Caco-2 (cell line): ENCODE measurements around the gene C16orf92. TPM values are rescaled to one million over a fixed set of nuclear protein-coding genes. Genes with fewer than 3 reads are reported as not detected.

Experiments used
- BruUV-seq: library from RNA; stranded (reverse); fragments of 400-500 nt; replicated peaks from 2 replicates; lab custom pipeline; 2021; lab: Mats Ljungman, UMichigan
- CTCF ChIA-PET: fragments of 300-600 bp; sonication (Branson Sonifier 250); formaldehyde crosslinking; loops from one replicate; lab custom pipeline; 2022; ENCODE audit warnings: antibody characterized with exemption; lab: Charles Lee
- POLR2A ChIA-PET: fragments of 300-600 bp; sonication (Branson Sonifier 250); formaldehyde crosslinking; loops from one replicate; lab custom pipeline; 2022; ENCODE audit warnings: antibody characterized with exemption; lab: Charles Lee
- DNase-seq, 2 experiments: peaks; one replicate each; pipeline versions ENCODE4 v3.0.0 to v3.0.0-alpha.2; 2020 to 2022
- H3K27me3 ChIP-seq: replicated peaks from 2 replicates; pipeline ENCODE4 v1.6.0; 2011; ENCODE audit warnings: low read length; ENCODE audit not compliant: control insufficient read depth, insufficient read depth
- H3K36me3 ChIP-seq: 2 replicates; pipeline ENCODE4 v1.5.1; 2011; ENCODE audit warnings: low read length; ENCODE audit not compliant: control insufficient read depth, insufficient read depth
- H3K4me1 ChIP-seq: fragments of 250-450 bp; sonication (Bioruptor Pico); 2 replicates; pipeline ENCODE4 v1.5.1; 2020; ENCODE audit warnings: mild to moderate bottlenecking
- H3K4me3 ChIP-seq: 2 replicates; pipeline ENCODE4 v1.5.1; 2011; ENCODE audit warnings: low read depth, mild to moderate bottlenecking, control low read depth, low read length
- H3K9me3 ChIP-seq: fragments of 250-450 bp; sonication (Bioruptor Pico); 2 replicates; pipeline ENCODE4 v1.5.1; 2020; ENCODE audit warnings: mild to moderate bottlenecking, moderate library complexity
- H3K27ac Mint-ChIP-seq: one replicate; pipeline ENCODE4 v1.8.0; 2022; ENCODE audit warnings: mixed read lengths; ENCODE audit not compliant: unreplicated experiment
- H3K27me3 Mint-ChIP-seq: one replicate; pipeline ENCODE4 v1.8.0; 2022; ENCODE audit warnings: mixed read lengths; ENCODE audit not compliant: insufficient read depth, unreplicated experiment
- H3K36me3 Mint-ChIP-seq: one replicate; pipeline ENCODE4 v1.8.0; 2022; ENCODE audit warnings: mild to moderate bottlenecking, mixed read lengths; ENCODE audit not compliant: insufficient read depth, unreplicated experiment
- H3K4me1 Mint-ChIP-seq: one replicate; pipeline ENCODE4 v1.8.0; 2022; ENCODE audit warnings: low read depth, mixed read lengths; ENCODE audit not compliant: unreplicated experiment
- H3K4me3 Mint-ChIP-seq: one replicate; pipeline ENCODE4 v1.8.0; 2022; ENCODE audit warnings: mild to moderate bottlenecking, moderate library complexity, mixed read lengths; ENCODE audit not compliant: unreplicated experiment
- H3K9me3 Mint-ChIP-seq: one replicate; pipeline ENCODE4 v1.8.0; 2022; ENCODE audit warnings: mixed read lengths; ENCODE audit not compliant: unreplicated experiment
- CTCF ChIP-seq, 2 experiments: fragments of 200-600 bp in 1 of 2; IDR thresholded peaks; 1 replicate in 1 of 2; 2 replicates in 1 of 2; pipeline versions ENCODE4 v1.5.1 to v1.8.0; 2011 to 2022; ENCODE audit warnings: antibody characterized with exemption in 1 of 2, control low read depth in 1 of 2, inconsistent platforms in 1 of 2, low read depth in 1 of 2, low read length in 1 of 2, mild to moderate bottlenecking in 1 of 2, moderate library complexity in 1 of 2; ENCODE audit not compliant: insufficient read depth in 1 of 2, severe bottlenecking in 1 of 2, unreplicated experiment in 1 of 2
- intact Hi-C: fragments of 100-400 bp; cut with micrococcal nuclease; formaldehyde crosslinking; loops from one replicate; pipeline ENCODE4 v1.10.0; 2022; ENCODE audit not compliant: unreplicated experiment
- total RNA-seq: library from RNA; stranded (reverse); gene quantifications from 2 replicates; pipeline ENCODE4 v1.2.3, GENCODE V29; 2022

C16orf92 gene
- total RNA-seq, 1 experiment from 2014 or later, result not detected

GRCh38 chr16:30006095-30006473 is 16.9 kb upstream of the C16orf92 start:
- Mint-ChIP-seq H3K27ac (no peak overlapping the region), H3K36me3 (peaks cover 18% of the 10 kb centered on the region), H3K4me1 (no peaks in the 10 kb centered on the region), H3K4me3 (no peak overlapping the region), H3K9me3 (no peaks in the 10 kb centered on the region), H3K27me3 (no peaks in the 10 kb centered on the region)
- ChIA-PET CTCF (interaction anchor here (0.5 to 2.4 kb wide), 3 partner anchors 33 to 106 kb away, joined by 3 to 9 read pairs (median 5); partner anchors contain the start of genes ASPHD1, KCTD13, SEZ6L2 and TAOK2), POLR2A (no interaction called here)
- BruUV-seq, result no TSS peak
- intact Hi-C loops, result no loop called here
- Histone ChIP-seq H3K4me3 (no peak overlapping the region), H3K4me1 (no peaks in the 10 kb centered on the region), H3K27me3 (no peaks in the 10 kb centered on the region), H3K36me3 (no peaks in the 10 kb centered on the region), H3K9me3 (no peaks in the 10 kb centered on the region)
- no peak for TF ChIP-seq CTCF (IDR thresholded peaks at IDR 0.05; ENCODE audit: insufficient read depth in 1 of 2, low read depth in 1 of 2, low read length in 1 of 2, severe bottlenecking in 1 of 2, unreplicated experiment in 1 of 2)
- DNase-seq, result no peak

GRCh38 chr16:30006659-30007377 is 16.2 kb upstream of the C16orf92 start:
- H3K4me3 ChIP-seq, result no peak overlapping the region
- no TSS peak for BruUV-seq
- Mint-ChIP-seq H3K4me3 (no peak overlapping the region), H3K9me3 (no peaks in the 10 kb centered on the region), H3K4me1 (no peaks in the 10 kb centered on the region), H3K36me3 (peaks cover 15% of the 10 kb centered on the region), H3K27ac (no peak overlapping the region), H3K27me3 (no peaks in the 10 kb centered on the region)
- H3K9me3 ChIP-seq, result no peaks in the 10 kb centered on the region
- POLR2A ChIA-PET, result no interaction called here
- no peaks in the 10 kb centered on the region for H3K36me3 ChIP-seq
- no peak for TF ChIP-seq CTCF (IDR thresholded peaks at IDR 0.05; ENCODE audit: insufficient read depth in 1 of 2, low read depth in 1 of 2, low read length in 1 of 2, severe bottlenecking in 1 of 2, unreplicated experiment in 1 of 2)
- H3K4me1 ChIP-seq, result no peaks in the 10 kb centered on the region
- CTCF ChIA-PET, result no interaction called here
- no peak for DNase-seq
- H3K27me3 ChIP-seq, result no peaks in the 10 kb centered on the region
- intact Hi-C loops, result no loop called here

- H3K4me3 Mint-ChIP-seq, result no peak overlapping the region
- CTCF ChIA-PET, result no interaction called here
- H3K27ac Mint-ChIP-seq, result no peak overlapping the region
Observed at GRCh38 chr16:30007378-30007895, 15.6 kb upstream of the C16orf92 start.

More at GRCh38 chr16:30007378-30007895, 15.6 kb upstream of the C16orf92 start:
- no peak for DNase-seq
- POLR2A ChIA-PET, result no interaction called here
- H3K27me3 ChIP-seq, result no peaks in the 10 kb centered on the region
- no peaks in the 10 kb centered on the region for H3K4me1 ChIP-seq
- TF ChIP-seq CTCF (IDR thresholded peaks at IDR 0.05; ENCODE audit: insufficient read depth in 1 of 2, low read depth in 1 of 2, low read length in 1 of 2, severe bottlenecking in 1 of 2, unreplicated experiment in 1 of 2), result no peak
- Mint-ChIP-seq H3K27me3 (no peaks in the 10 kb centered on the region), H3K9me3 (no peaks in the 10 kb centered on the region), H3K4me1 (no peaks in the 10 kb centered on the region), H3K36me3 (peaks cover 9% of the 10 kb centered on the region)
- no TSS peak for BruUV-seq
- H3K9me3 ChIP-seq, result no peaks in the 10 kb centered on the region
- intact Hi-C loops, result no loop called here
- no peak overlapping the region for H3K4me3 ChIP-seq
- no peaks in the 10 kb centered on the region for H3K36me3 ChIP-seq
